Measurements from ENCODE around the gene RPUSD1.

GRCh38 chr16:782258-782657, 5.9 kb downstream of the RPUSD1 start:
- TF ChIP-seq POLR2A (IDR thresholded peaks at IDR 0.05) (no peak), CTCF (IDR thresholded peaks at IDR 0.05) (no peak)
